ENCODE measurements around the gene HOOK2.
A peak's percentile ranks its signal among the peaks of the same experiment; 100 is the strongest.

HOOK2 gene

GRCh38 chr19:12767150-12767549 is 8.2 kb downstream of the HOOK2 start:
- TF ChIP-seq CTCF (conservative IDR thresholded peaks at IDR 0.05): no peak
- no peak overlapping the region for H3K27ac ChIP-seq

- TF ChIP-seq CTCF (conservative IDR thresholded peaks at IDR 0.05): no peak
- no peak overlapping the region for H3K27ac ChIP-seq
Observed at GRCh38 chr19:12766051-12766521, 9.3 kb downstream of the HOOK2 start.

- no peak overlapping the region for H3K27ac ChIP-seq
- TF ChIP-seq CTCF (conservative IDR thresholded peaks at IDR 0.05): no peak
Observed at GRCh38 chr19:12764698-12765097, 10.7 kb downstream of the HOOK2 start.

GRCh38 chr19:12763100-12763499 is 12.3 kb downstream of the HOOK2 start:
- no peak for TF ChIP-seq CTCF (conservative IDR thresholded peaks at IDR 0.05)
- H3K27ac ChIP-seq: no peak overlapping the region

GRCh38 chr19:12759686-12760085 is 15.7 kb downstream of the HOOK2 start:
- TF ChIP-seq CTCF (conservative IDR thresholded peaks at IDR 0.05): no peak

GRCh38 chr19:12757544-12758274 is 17.6 kb downstream of the HOOK2 start:
- TF ChIP-seq CTCF (conservative IDR thresholded peaks at IDR 0.05): peak; percentile 91
- H3K27ac ChIP-seq: no peak overlapping the region; the same call in 1 of the 2 replicates

More at GRCh38 chr19:12759686-12760085, 15.7 kb downstream of the HOOK2 start:
- no peak overlapping the region for H3K27ac ChIP-seq

- no peak overlapping the region for H3K27ac ChIP-seq
- no peak for TF ChIP-seq CTCF (conservative IDR thresholded peaks at IDR 0.05)
Observed at GRCh38 chr19:12756150-12756883, 19.0 kb downstream of the HOOK2 start.
